DMS153 (cell line): ENCODE measurements around the gene MBD3L4.
"Not testable (repeated sequence)": the region's sequence is repeated elsewhere in the genome, so short reads cannot be mapped to it uniquely, and the experiment has no call there.

ENCODE experiments used
- DNase-seq: peaks from one replicate; lab custom pipeline; 2025; lab: John Stamatoyannopoulos, UW

The MBD3L4 gene

GRCh38 chr19:7040079-7040478 is at the start of gene MBD3L4:
Gene MBD3L4, minus strand, starts transcription at chr19:7040179. Its CDS starts 35 bp downstream, at chr19:7040144.
- DNase-seq, result not testable (repeated sequence)

- DNase-seq, result no peak
Measured at GRCh38 chr19:7088999-7089398, 49.0 kb upstream of the MBD3L4 start.

GRCh38 chr19:7083076-7083956 is 43.3 kb upstream of the MBD3L4 start:
- DNase-seq, result peak; percentile 41

- DNase-seq, result no peak
Measured at GRCh38 chr19:7078008-7078407, 38.0 kb upstream of the MBD3L4 start.

GRCh38 chr19:7076151-7076550 is 36.2 kb upstream of the MBD3L4 start:
- DNase-seq, result no peak

- no peak for DNase-seq
Measured at GRCh38 chr19:7074705-7075282, 34.8 kb upstream of the MBD3L4 start.

GRCh38 chr19:7072541-7072940 is 32.6 kb upstream of the MBD3L4 start:
- no peak for DNase-seq

- no peak for DNase-seq
Measured at GRCh38 chr19:7069904-7070226, 29.9 kb upstream of the MBD3L4 start.

- DNase-seq, result peak; percentile 94
Measured at GRCh38 chr19:7069042-7069903, 29.3 kb upstream of the MBD3L4 start, which contains the start of gene ZNF557. Gene ZNF557, plus strand, starts transcription at chr19:7069703. Its CDS starts 5,372 bp downstream, at chr19:7075075.

GRCh38 chr19:7068599-7068998 is 28.6 kb upstream of the MBD3L4 start:
- DNase-seq, result no peak

- DNase-seq, result no peak
Measured at GRCh38 chr19:7067716-7068115, 27.7 kb upstream of the MBD3L4 start.

- not testable (repeated sequence) for DNase-seq
Measured at GRCh38 chr19:7067122-7067521, 27.1 kb upstream of the MBD3L4 start.

GRCh38 chr19:7063764-7064418 is 23.9 kb upstream of the MBD3L4 start:
- DNase-seq, result no peak

GRCh38 chr19:7063339-7063738 is 23.4 kb upstream of the MBD3L4 start:
- DNase-seq, result no peak

GRCh38 chr19:7059977-7060376 is 20.0 kb upstream of the MBD3L4 start:
- DNase-seq, result not testable (repeated sequence)

- not testable (repeated sequence) for DNase-seq
Measured at GRCh38 chr19:7058576-7058975, 18.6 kb upstream of the MBD3L4 start, which contains the start of gene MBD3L3. Gene MBD3L3, minus strand, starts transcription at chr19:7058676. Its CDS starts 71 bp downstream, at chr19:7058605.

GRCh38 chr19:7056371-7056770 is 16.4 kb upstream of the MBD3L4 start:
- not testable (repeated sequence) for DNase-seq

- not testable (repeated sequence) for DNase-seq
Measured at GRCh38 chr19:7055679-7056078, 15.7 kb upstream of the MBD3L4 start.

- DNase-seq, result not testable (repeated sequence)
Measured at GRCh38 chr19:7054635-7055368, 14.8 kb upstream of the MBD3L4 start.

- not testable (repeated sequence) for DNase-seq
Measured at GRCh38 chr19:7052896-7053295, 12.9 kb upstream of the MBD3L4 start.

GRCh38 chr19:7051421-7051820 is 11.4 kb upstream of the MBD3L4 start:
- not testable (repeated sequence) for DNase-seq
